HG03354 (cell line): ENCODE results near the gene EVI5.
"Not testable (repeated sequence)": the region's sequence is repeated elsewhere in the genome, so short reads cannot be mapped to it uniquely, and the experiment has no call there.

ENCODE experiments used
- ATAC-seq: cut with Tn5 transposase; IDR thresholded peaks from one replicate; pipeline ENCODE4 v1.9.1; 2021; ENCODE audit warnings: mild to moderate bottlenecking; ENCODE audit not compliant: unreplicated experiment, poor library complexity, severe bottlenecking

The EVI5 gene

DNA sequence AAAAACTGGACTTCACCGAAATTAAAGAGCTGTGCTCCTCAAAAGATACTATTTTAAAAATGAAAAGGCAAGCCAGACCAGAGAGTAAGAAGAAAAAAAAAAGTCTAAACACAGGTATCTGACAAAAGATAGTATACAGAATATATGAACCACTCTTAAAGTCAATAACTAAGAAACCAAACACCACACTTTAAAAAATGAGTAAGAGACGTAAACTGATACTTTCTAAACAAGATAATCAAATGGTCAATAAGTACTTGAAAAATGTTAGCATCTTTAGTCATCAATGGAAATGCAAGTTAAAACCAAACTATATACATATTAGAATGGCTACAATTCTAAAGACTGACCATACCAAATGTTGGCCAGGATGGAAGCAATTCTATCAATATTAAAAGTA lies 77.6 kb downstream of the EVI5 start:
- no peak for ATAC-seq

DNA sequence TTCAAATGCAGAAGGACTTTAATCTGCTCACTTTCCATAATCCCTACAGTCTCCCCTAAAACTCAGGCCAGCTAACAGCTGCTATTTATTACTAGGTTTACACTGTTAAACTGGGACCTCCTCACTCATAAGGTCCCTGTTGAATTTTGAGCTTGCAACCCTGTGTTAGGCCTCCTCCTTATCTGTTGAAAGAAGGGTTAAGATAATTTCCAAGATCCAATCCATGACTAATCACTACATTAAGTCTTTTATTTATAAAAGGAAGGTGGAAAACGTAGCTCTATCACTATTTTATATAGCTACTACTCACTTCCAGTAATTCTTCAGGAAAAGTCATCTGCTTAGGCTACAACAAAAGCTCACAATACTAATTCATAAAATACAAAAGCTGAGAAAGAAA lies 79.5 kb downstream of the EVI5 start:
- ATAC-seq = no peak

DNA sequence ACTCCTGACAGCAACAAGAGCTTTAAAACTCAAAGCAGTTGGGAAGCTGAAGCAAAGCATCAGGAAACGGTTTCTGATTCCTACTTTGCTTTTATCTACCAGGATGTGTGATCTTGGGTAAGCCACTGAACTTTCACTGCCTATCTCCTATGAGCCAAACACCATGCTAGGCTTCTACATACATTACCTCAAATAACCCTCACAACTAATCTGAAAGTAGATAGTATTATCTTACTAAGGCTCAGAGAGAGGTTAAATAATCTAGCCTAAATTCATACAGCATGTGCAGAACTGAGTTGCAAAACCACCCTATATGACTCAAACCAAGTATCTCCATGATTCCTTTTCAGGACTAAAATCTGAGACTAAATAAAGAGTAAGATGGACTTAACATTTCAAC lies 83.8 kb downstream of the EVI5 start:
- no peak for ATAC-seq

DNA sequence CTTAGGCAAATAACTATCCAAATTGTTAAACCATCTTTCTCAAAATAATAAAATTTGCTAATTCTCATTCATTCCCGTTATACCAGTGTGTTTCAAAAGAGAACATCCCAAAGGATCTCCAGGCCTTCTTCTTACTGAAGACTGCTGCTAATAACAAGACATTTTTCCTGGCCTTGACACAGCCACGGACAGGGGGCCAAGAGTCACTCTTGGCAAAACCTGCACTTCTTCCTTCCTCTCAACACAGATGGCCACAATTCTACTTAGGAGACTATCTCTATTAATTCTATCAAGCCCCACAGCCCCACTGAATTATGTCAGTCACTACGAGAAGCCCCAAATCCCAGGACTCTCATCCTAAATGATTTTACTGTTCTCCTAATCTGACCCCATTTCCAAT lies 86.0 kb downstream of the EVI5 start:
- ATAC-seq = no peak

DNA sequence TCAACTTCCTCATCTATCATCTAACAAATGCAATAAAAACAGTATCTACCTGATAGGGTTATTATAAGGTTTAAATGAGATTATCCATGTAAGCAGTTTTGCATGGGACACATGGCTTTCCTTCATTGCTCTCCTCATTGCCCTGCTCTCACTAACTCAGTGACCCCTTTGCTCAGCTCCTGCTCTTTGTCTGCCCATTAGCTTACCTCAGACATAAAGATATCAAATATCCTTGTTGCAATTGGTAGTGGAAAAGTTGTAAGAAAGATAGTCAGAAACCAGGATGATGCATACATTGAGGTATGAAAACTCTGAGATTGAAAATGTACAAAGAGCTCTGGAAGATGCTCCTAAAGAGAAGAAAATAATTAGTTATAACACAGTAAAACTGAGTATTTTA lies 89.8 kb downstream of the EVI5 start:
- no peak for ATAC-seq

DNA sequence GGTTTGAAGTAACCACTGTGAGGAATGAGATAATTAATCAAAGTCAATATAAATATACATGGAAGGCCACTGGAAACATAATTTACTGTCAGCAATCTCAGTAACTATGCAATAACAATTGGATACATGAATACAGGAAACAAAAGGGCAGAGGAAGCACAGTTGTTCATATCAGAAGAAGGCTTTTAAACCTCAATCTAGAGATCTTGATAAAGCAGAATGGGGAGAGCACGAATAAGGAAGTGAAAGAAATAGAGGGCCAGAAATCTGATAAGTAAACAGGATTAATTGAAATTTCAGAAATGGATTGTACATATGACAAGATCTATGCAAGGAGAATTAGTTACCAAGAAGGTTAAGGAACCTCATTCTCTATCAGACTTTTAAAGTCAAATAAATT lies 93.0 kb downstream of the EVI5 start:
- ATAC-seq = no peak

DNA sequence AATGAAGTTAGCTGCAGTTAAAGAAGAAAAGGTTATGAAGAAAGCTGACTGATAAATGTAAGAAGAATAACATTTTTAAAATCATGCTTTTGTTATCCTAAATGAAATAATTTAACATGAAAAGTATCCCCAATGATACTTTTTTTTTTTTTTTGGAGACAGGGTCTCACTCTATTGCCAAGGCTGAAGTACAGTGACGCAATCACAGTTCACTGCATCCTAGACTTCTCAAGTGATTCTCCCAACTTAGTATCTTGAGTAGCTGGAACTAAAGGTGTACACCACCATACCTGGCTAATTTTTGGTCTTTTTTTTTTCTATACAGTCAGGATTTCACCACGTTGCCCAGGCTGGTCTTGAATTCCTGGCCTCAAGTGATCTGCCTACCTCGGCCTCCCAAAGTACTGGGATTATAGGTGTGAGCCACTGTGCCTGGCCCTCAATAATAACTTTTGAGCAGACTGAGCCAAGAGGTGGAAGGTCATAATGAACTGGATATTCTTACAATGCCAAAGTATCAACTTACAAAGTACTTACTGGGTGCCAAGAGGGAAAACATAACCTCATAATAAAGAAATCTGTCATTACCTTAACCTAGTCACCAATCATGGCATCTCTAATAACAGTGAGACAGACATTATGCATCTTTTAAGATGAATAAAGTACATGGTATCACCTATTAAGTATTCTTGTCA lies 94.5 kb downstream of the EVI5 start:
- ATAC-seq = no peak

DNA sequence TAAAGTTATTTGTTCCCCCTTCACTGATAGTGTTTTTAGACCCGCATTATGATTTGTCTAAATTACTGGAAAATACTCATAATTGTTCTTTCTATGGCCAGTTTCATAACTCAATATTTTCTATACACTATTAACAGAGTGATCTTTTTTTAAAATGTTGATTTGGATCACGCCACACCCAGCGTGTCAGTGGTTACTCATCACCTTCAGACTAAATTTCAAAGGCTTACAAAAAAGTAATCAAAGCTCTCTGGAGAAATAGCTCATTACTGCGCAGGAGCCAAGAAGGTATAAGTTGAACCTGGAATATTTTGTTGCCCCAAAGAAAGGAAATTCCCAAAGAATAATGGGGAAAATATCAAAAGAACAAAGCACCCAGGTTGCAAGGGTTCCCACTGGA lies 104.9 kb downstream of the EVI5 start:
- no peak for ATAC-seq

DNA sequence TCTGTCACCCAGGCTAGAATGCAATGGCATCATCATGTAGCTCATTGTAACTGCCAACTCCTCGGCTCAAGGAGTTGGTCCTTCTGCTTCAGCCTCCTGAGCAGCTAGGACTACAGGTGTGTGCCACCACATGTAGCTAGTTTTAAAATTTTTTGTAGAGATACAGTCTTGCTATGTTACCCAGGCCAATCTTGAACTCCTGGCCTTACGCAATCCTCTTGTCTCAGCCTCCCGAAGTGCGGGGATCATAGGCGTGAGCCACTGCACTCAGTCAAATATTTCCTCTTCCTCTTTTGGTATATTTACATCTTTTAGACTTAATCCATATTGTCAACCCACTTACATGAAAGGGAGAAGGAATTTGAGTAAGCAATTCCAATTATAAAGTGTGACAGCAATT lies 121.1 kb downstream of the EVI5 start:
- no peak for ATAC-seq

DNA sequence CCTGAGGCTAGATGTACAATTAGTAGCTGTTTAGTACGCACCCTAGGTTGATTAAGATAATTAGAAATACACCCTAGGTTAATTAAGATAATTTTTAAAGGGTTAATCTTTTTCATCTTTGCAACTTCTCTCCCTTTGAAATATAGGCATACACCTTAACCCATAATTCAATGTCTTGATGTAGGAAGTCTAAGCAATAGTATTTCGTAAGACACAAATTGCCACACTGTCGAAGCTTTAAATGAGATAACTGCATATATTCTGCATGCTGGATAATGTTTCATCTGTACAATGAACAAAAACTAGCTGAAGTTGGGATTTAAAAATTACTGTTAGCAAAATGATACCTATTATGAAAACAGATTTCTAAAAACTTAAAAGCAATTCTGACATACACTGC lies 122.9 kb downstream of the EVI5 start:
- ATAC-seq = no peak

DNA sequence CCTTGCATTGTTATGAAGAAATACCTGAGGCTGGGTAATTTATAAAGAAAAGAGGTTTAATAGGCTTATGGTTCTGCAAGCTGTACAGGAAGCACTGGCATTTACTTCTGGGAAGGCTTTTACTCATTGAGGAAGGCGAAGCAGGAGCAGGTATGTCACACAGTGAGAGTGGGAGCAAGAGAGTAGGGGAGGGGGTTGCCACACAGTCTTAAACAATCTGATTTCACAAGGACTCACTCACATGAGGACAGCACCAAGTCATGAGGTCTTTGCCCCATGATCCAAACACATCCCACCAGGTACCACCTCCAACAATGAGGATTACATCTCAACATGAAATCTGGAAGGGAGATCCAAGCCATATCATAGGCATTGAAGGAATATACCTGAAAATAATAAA lies 127.2 kb downstream of the EVI5 start:
- no peak for ATAC-seq

DNA sequence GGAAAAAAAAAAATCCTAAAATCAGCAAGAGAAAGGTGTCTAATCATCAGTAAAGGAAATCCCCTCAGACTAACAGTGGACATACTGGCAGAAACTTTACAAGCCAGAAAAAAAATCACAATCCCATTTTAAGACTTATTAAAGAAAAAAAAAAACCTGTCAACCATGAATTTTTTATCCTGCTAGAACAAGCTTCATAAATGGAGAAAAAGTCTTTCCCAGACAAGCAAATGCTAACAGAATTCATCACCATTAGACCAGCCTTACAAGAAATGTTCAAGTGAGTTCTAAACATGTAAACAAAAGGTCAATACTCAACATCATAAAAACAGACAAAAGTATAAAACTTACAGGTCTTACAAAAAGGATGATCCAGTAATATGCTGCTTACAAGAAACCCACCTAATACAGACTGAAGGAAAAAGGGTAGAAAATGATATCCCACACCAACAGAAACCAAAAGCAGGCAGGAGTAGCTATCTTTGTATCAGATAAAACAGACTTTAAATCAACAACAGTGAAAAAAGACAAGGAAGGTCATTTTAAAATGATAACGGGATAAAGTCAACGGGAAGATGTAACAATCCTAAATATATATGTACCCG lies 129.6 kb downstream of the EVI5 start:
- ATAC-seq = no peak

DNA sequence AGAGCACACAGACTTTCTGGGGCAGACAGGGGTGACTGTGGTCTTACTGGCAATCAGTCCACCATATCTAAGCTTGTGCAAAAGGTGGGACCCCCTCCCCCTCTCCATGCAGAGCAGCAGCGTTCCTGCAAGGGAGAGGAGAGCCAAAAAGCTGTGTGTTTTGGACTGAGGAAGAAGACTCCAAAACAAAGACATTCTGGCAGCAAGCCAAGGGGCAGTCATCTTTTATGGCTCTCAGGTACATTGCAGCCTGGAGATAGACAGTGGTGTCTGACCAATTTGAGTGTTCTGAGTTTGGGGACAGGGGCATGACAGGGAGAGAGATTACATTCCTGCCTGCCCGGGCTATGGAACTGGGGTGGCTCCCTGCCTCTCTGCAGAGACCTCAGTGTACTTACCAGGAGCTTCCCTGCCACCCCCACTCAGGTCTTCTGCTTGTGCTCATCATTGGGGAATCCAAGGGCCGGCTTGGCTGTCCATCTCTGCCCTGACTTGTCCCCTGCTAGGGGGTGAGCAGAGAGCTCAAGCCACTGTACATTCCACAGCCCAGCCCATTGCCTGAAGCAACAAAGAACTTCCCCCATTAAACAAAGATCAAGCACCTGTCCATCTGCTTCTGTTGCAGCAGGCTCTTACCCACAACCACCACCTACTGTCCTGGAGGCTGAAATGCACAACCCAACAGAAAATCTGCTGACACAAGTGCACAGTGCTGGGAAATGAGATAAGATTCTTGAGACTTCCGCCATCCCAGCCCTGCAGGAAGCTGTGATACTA lies 131.1 kb downstream of the EVI5 start:
- no peak for ATAC-seq

DNA sequence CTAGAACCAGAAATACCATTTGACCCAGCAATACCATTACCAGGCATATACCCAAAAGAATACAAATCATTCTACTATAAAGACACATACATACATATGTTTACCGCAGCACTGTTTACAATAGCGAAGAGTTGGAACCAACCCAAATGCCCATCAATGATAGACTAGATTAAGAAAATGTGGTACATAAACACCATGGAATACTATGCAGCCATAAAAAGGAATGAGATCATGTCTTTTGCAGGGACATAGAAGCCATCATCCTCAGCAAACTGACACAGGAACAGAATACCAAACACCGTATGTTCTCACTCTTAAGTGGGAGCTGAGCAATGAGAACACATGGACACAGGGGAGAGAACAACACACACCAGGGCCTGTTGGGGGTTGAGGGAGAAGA lies 144.2 kb downstream of the EVI5 start:
- not testable (repeated sequence) for ATAC-seq

DNA sequence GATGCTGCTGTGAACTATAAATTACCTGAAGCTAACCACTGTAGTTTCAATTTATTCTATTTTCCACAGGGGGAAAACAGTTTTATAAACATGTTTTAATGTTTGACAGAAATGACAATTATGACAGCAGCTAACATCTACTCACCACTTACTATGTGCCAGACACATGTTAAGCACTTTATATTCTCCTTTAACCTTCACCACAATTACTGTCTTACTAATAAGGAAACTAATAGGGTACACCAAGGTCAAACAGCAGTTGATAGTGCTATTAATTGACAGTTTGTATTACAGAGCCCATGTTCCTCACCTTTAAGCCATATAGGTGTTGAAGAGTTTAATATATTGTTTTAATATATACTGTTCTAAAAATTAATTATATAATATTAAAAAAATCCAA lies 146.4 kb downstream of the EVI5 start:
- ATAC-seq = no peak

DNA sequence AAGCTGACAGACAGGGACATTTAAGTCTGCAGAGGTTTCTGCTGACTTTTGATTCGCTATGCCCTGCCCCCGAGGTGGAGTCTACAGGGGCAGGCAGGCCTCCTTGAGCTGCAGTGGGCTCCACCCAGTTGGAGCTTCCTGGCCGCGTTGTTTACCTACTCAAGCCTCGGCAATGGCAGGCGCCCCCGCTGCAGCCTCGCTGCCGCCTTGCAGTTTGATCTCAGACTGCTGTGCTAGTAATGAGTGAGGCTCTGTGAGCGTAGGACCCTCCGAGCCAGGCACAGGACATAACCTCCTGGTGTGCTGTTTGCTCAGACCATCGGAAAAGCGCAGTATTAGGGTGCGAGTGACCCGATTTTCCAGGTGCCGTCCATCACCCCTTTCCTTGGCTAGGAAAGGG lies 149.7 kb downstream of the EVI5 start:
- ATAC-seq = not testable (repeated sequence)

DNA sequence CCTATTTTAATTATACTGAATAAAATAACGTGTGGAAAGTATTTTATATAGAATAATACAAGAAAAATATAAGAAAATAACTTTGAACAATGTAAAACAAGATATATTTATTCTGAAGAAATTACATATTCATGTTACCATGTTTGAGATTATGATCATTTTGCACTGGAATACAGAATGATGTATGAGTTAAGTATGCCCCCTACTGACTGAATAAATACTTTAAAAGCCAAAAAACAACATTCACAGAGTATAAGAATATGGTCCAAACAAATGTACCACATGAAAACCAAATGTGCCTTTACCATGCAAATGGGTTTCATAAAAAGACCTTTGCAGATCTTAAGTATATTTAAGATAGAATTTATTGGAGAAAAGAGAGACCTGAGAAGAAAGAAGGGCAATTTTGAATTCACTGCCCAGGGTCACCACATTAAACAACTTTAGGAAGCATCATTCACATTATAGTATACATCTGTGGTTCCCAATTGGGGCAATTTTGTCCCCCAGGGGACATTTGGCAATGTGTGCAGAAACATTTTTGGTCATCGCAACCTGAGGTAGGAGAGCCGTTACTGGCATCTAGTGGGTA lies 161.6 kb downstream of the EVI5 start:
- no peak for ATAC-seq

DNA sequence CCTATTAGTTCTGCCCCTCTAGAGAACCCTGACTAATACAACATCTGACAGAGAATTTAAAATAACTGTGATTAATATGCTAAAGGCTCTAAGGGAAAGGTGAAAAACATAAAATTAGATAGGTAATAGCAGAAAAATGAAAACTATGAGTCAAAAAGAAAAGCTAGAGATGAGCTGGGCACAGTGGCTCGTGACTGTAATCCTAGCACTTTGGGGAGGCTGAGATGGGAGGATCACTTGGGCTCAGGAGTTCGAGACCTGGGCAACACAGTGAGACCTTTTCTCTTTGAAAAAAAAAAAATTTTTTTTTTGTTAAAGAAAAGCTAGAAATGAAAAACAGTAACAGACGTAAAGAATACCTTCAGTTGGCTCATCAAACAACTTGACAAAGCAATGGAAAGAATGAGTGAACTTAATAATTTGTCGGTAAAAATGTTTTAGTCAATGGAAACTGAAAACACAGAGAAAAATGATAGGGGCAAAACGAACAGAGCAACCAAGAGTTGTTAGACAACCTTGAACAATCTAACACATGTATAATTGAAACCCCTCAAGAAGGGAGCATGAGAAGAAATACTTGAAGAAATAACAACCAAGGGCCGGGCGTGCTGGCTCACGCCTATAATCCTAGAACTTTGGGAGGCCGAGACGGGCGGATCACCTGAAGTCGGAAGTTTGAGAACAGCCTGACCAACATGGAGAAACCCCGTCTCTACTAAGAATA lies 165.3 kb downstream of the EVI5 start:
- no peak for ATAC-seq

DNA sequence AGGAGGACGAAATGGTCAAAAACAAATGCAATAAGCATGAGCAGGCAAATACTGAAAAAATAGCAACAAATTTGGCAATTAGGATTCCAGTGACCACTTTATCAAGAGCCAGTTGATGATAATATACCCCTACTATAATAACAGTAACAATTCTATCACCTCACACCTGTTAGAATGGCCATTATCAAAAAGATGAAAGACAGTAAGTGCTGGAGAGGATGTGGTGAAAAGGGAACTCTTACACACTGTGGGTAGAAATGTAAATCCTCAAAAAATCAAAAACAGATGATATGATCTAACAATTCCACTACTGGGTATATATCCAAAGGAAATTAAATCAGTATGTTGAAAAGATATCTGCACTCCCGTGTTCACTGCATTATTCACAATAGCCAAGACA lies 183.9 kb downstream of the EVI5 start:
- ATAC-seq = no peak

DNA sequence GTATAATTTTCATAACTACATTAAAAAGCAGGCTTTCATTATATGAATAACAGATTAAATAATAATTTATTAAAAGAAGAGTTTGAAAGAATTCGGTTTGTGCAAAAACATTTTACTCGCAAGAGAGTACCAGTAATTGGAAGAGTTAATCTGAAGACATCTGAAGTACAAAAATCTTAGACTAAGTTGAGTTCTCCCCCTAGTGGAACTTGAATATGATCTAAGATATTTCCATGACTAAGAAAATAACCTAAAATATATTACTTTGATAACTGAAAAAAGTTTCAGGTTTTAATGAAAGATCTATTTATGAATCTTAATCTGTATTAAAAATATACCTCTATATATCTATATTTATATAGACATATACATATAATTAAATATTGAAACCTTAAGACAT lies 185.7 kb downstream of the EVI5 start:
- peak; percentile 54 for ATAC-seq
